ENCODE data around the gene MYOC. TPM values are rescaled to one million over a fixed set of nuclear protein-coding genes. Genes with fewer than 3 reads are reported as not detected.

MYOC gene
- total RNA-seq = not detected in 2 replicates

DNA sequence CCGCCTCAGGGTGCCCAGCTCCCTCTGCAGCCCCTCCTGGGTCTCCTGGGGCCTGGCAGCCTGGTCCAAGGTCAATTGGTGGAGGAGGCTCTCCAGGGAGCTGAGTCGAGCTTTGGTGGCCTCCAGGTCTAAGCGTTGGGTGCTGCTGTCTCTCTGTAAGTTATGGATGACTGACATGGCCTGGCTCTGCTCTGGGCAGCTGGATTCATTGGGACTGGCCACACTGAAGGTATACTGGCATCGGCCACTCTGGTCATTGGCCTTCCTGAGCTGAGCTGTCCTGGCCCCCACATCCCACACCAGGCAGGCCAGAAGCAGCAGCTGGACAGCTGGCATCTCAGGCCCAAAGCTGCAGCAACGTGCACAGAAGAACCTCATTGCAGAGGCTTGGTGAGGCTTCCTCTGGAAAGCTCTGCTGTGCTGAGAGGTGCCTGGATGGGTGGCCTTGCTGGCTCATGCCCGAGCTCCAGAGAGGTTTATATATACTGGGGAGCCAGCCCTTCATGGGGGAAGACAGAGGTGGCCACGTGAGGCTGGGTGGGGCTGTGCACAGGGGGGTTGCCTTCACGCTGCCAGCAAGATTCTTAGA, at the start of gene MYOC:
Gene MYOC, minus strand, starts transcription at position 455 of the 589 bp plus-strand sequence. Its CDS starts 77 bp downstream, at position 378.

DNA sequence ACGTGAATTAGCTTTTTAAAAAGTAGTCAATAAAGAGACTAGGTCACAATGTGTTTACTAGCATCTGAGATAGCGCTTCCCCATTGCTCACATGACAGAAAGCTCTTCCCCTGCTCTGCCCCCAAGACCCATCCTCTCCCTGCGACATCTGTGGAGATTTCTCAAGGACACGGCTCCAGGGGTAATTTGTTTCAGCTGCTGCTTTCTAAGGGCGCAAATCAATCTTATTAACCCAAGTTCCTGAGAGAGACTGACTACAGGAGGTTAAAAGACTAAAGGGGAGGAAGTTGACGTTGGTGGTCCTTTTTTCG, 30.4 kb downstream of the MYOC start, which contains the start of gene MYOCOS:
Gene MYOCOS, plus strand, starts transcription at position 92 of the 311 bp plus-strand sequence. CDS start 1,641 bp downstream, outside the sequence.

Other genes with a start within 250 kb of the MYOC start
- gene PRRC2C, start 167.2 kb downstream of the MYOC start, total RNA-seq = 69.4 and 126 TPM in 2 replicates
- gene MYOCOS, start 30.4 kb downstream of the MYOC start, total RNA-seq = under 0.01 TPM in 1 of 2 replicates, not detected in the other
- 4.8 and 7.1 TPM in 2 replicates for gene VAMP4, start 89.4 kb upstream of the MYOC start, total RNA-seq
- gene METTL13, start 129.0 kb upstream of the MYOC start, total RNA-seq = 22.2 and 33.5 TPM in 2 replicates
- 0.34 and 2.1 TPM in 2 replicates for gene DNM3, start 188.8 kb upstream of the MYOC start, total RNA-seq